Measurements from ENCODE around the gene CYP2A6.

- TF ChIP-seq CTCF (IDR thresholded peaks at IDR 0.05; ENCODE audit: low read length) = no peak
- TF ChIP-seq EZH2 (IDR thresholded peaks at IDR 0.05; ENCODE audit: borderline replicate concordance, low read length) = no peak
Observed at GRCh38 chr19:40801426-40802299, 48.6 kb downstream of the CYP2A6 start.
